AG04450 (cell line): ENCODE measurements around the gene TMEM9. TPM values are rescaled to one million over a fixed set of nuclear protein-coding genes. Genes with fewer than 3 reads are reported as not detected.

Experiments used
- CTCF ChIA-PET: fragments of 300-600, 350-600 bp; formaldehyde crosslinking; extraction: SDS; loops from one replicate; lab custom pipeline; 2022; ENCODE audit warnings: antibody characterized with exemption, inconsistent platforms; lab: Charles Lee
- POLR2A ChIA-PET: fragments of 350-600 bp; formaldehyde crosslinking; extraction: SDS; loops from one replicate; lab custom pipeline; 2021; ENCODE audit warnings: antibody characterized with exemption, inconsistent platforms; lab: Yijun Ruan, JAX
- DNase-seq: peaks from one replicate; pipeline ENCODE4 v3.0.0-alpha.2; 2011; ENCODE audit warnings: low read depth, low spot score
- H3K27ac ChIP-seq: one replicate; pipeline ENCODE4 v1.5.1; 2012; ENCODE audit warnings: low read depth, low read length, control low read depth
- H3K27me3 ChIP-seq: one replicate; pipeline ENCODE4 v1.6.0; 2012; ENCODE audit warnings: low read length; ENCODE audit not compliant: control insufficient read depth, insufficient read depth
- H3K4me3 ChIP-seq: 2 replicates; pipeline ENCODE4 v1.5.1; 2011; ENCODE audit warnings: mild to moderate bottlenecking, low read depth, low read length, control low read depth
- H3K9me3 ChIP-seq: 2 replicates; pipeline ENCODE4 v1.5.1; 2012; ENCODE audit warnings: low read length; ENCODE audit not compliant: control insufficient read depth, insufficient read depth
- polyA plus RNA-seq: library from polyadenylated mRNA; depleted of rRNA; stranded (reverse); fragments of >200 nt; gene quantifications from 2 replicates; pipeline ENCODE4 v1.2.3, GENCODE V29; 2011; rRNA removed
- TF ChIP-seq, protein P1 (sequence below): IDR thresholded peaks from 2 replicates; pipeline ENCODE4 v1.5.1; 2011; ENCODE audit warnings: low read depth, low read length, control low read depth, inconsistent platforms

Gene TMEM9
- polyA plus RNA-seq, 1 experiment, result 81.7 TPM

- no peak overlapping the region for H3K4me3 ChIP-seq
- ChIA-PET CTCF (interaction anchor here (0.6 to 1.0 kb wide), 2 partner anchors 21 to 117 kb away, joined by 5 read pairs; no protein-coding TSS in a partner anchor), POLR2A (no interaction called here)
- H3K27ac ChIP-seq, result no peak overlapping the region
- no peaks in the 10 kb centered on the region; the same call in 1 of the 2 replicates for H3K9me3 ChIP-seq
- H3K27me3 ChIP-seq, result peaks cover 63% of the 10 kb centered on the region
- no peak for DNase-seq
- TF ChIP-seq, protein P1, sequence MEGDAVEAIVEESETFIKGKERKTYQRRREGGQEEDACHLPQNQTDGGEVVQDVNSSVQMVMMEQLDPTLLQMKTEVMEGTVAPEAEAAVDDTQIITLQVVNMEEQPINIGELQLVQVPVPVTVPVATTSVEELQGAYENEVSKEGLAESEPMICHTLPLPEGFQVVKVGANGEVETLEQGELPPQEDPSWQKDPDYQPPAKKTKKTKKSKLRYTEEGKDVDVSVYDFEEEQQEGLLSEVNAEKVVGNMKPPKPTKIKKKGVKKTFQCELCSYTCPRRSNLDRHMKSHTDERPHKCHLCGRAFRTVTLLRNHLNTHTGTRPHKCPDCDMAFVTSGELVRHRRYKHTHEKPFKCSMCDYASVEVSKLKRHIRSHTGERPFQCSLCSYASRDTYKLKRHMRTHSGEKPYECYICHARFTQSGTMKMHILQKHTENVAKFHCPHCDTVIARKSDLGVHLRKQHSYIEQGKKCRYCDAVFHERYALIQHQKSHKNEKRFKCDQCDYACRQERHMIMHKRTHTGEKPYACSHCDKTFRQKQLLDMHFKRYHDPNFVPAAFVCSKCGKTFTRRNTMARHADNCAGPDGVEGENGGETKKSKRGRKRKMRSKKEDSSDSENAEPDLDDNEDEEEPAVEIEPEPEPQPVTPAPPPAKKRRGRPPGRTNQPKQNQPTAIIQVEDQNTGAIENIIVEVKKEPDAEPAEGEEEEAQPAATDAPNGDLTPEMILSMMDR, result no peak
These were observed 65.3 kb downstream of the TMEM9 start for GRCh38 chr1:201088901-201089525.

- ChIA-PET POLR2A (no interaction called here), CTCF (no interaction called here)
- TF ChIP-seq, protein P1, result no peak
- Histone ChIP-seq H3K27me3 (peaks cover 58% of the 10 kb centered on the region), H3K9me3 (no peaks in the 10 kb centered on the region; the same call in 1 of the 2 replicates), H3K4me3 (no peak overlapping the region), H3K27ac (no peak overlapping the region)
- no peak for DNase-seq
These were observed 65.9 kb downstream of the TMEM9 start for GRCh38 chr1:201088395-201088794.

- ChIA-PET CTCF (interaction anchor here (0.6 to 3.2 kb wide), 13 partner anchors 8 to 137 kb away, joined by 3 to 53 read pairs (median 4); partner anchors contain the start of gene CACNA1S), POLR2A (interaction anchor here (0.6 kb wide), 1 partner anchor 8 kb away, joined by 4 read pairs; no protein-coding TSS in a partner anchor)
- TF ChIP-seq, protein P1, result peak; percentile 71
- Histone ChIP-seq H3K4me3 (no peak overlapping the region), H3K27ac (no peak overlapping the region), H3K27me3 (peaks cover 52% of the 10 kb centered on the region), H3K9me3 (no peaks in the 10 kb centered on the region)
- DNase-seq, result no peak
These were observed 68.2 kb downstream of the TMEM9 start for GRCh38 chr1:201085902-201086735.

Other genes with a start within 250 kb of the TMEM9 start
- 0.22 and 0.24 TPM in 2 replicates for gene KIF21B, start 130.8 kb downstream of the TMEM9 start, polyA plus RNA-seq
- not detected in 2 replicates for gene CACNA1S, start 42.0 kb downstream of the TMEM9 start, polyA plus RNA-seq
- gene ASCL5, start 27.3 kb downstream of the TMEM9 start, polyA plus RNA-seq, result not detected in 2 replicates
- 0.01 TPM in 1 of 2 replicates, not detected in the other for gene IGFN1, start 36.4 kb upstream of the TMEM9 start, polyA plus RNA-seq
- gene PKP1, start 129.0 kb upstream of the TMEM9 start, polyA plus RNA-seq, result 0.04 TPM in 2 replicates
- 1.6 and 2.3 TPM in 2 replicates for gene TNNT2, start 223.2 kb upstream of the TMEM9 start, polyA plus RNA-seq
- gene LAD1, start 244.8 kb upstream of the TMEM9 start, polyA plus RNA-seq, result 0.04 and 0.09 TPM in 2 replicates